PC-9 (cell line): ENCODE data around the gene NPBWR2. TPM values are rescaled to one million over a fixed set of nuclear protein-coding genes. Genes with fewer than 3 reads are reported as not detected.

ENCODE experiments used
- BruUV-seq: library from RNA; stranded (reverse); fragments of 400-500 nt; replicated peaks from 2 replicates; lab custom pipeline; 2021; lab: Mats Ljungman, UMichigan
- CTCF ChIA-PET: fragments of 300-600 bp; sonication (Branson Sonifier 250); formaldehyde crosslinking; loops from one replicate; lab custom pipeline; 2022; ENCODE audit warnings: antibody characterized with exemption; lab: Charles Lee
- POLR2A ChIA-PET: fragments of 300-600 bp; sonication (Branson Sonifier 250); formaldehyde crosslinking; loops from one replicate; lab custom pipeline; 2022; ENCODE audit warnings: antibody characterized with exemption; ENCODE audit not compliant: unreplicated experiment; lab: Charles Lee
- DNase-seq, 2 experiments: peaks; one replicate each; pipeline versions ENCODE4 v3.0.0 to v3.0.0-alpha.2; 2015 to 2022; ENCODE audit warnings: mixed read lengths in 1 of 2
- H2AFZ ChIP-seq: fragments of 200-600 bp; sonication (generic); 2 replicates; pipeline ENCODE4 v1.8.1; 2017; ENCODE audit warnings: antibody characterized with exemption
- H3F3A ChIP-seq: fragments of 200-600 bp; sonication (generic); 2 replicates; pipeline ENCODE4 v1.8.1; 2017; ENCODE audit warnings: antibody characterized with exemption, mild to moderate bottlenecking, low read depth; ENCODE audit not compliant: insufficient read depth
- H3K27ac ChIP-seq: fragments of 200-600 bp; sonication (generic); 2 replicates; pipeline ENCODE4 v1.6.1; 2016; ENCODE audit warnings: mixed run types
- H3K27me3 ChIP-seq: fragments of 200-600 bp; sonication (generic); 2 replicates; pipeline ENCODE4 v1.6.1; 2016; ENCODE audit warnings: low read depth, mixed run types; ENCODE audit not compliant: insufficient read depth
- H3K36me3 ChIP-seq: fragments of 200-600 bp; sonication (generic); 2 replicates; pipeline ENCODE4 v1.6.1; 2016; ENCODE audit warnings: low read depth, mixed run types
- H3K4me1 ChIP-seq: fragments of 200-600 bp; sonication (generic); replicated peaks from 2 replicates; pipeline ENCODE4 v1.6.1; 2016; ENCODE audit warnings: mixed run types; ENCODE audit not compliant: insufficient read depth
- H3K4me2 ChIP-seq: fragments of 200-600 bp; sonication (generic); 2 replicates; pipeline ENCODE4 v1.6.1; 2017; ENCODE audit warnings: mixed run types
- H3K4me3 ChIP-seq: fragments of 200-600 bp; sonication (generic); 2 replicates; pipeline ENCODE4 v1.6.1; 2016; ENCODE audit warnings: mixed run types
- H3K79me2 ChIP-seq: fragments of 200-600 bp; sonication (generic); 2 replicates; pipeline ENCODE4 v1.6.1; 2017; ENCODE audit warnings: low read depth, mixed run types
- H3K9me2 ChIP-seq: fragments of 200-600 bp; sonication (generic); 2 replicates; pipeline ENCODE4 v1.8.1; 2017; ENCODE audit warnings: mild to moderate bottlenecking; ENCODE audit not compliant: insufficient read depth
- H3K9me3 ChIP-seq: fragments of 200-600 bp; sonication (generic); 2 replicates; pipeline ENCODE4 v1.8.1; 2016; ENCODE audit warnings: low read depth; ENCODE audit not compliant: insufficient read depth
- H4K20me1 ChIP-seq: fragments of 200-600 bp; sonication (generic); 2 replicates; pipeline ENCODE4 v1.8.1; 2017; ENCODE audit not compliant: insufficient read depth
- CTCF ChIP-seq: fragments of 200-600 bp; sonication (generic); conservative IDR thresholded peaks from 2 replicates; pipeline ENCODE4 v1.6.1; 2017; ENCODE audit warnings: mixed run types, antibody characterized with exemption, mild to moderate bottlenecking, moderate library complexity
- EZH2 ChIP-seq: fragments of 200-600 bp; sonication (generic); IDR thresholded peaks from 2 replicates; pipeline ENCODE4 v1.8.0; 2017; ENCODE audit warnings: antibody characterized with exemption, low read depth
- intact Hi-C: fragments of 100-400 bp; cut with micrococcal nuclease; formaldehyde crosslinking; loops from one replicate; pipeline ENCODE4 v1.10.0; 2022; ENCODE audit not compliant: unreplicated experiment
- total RNA-seq: library from RNA; stranded (reverse); gene quantifications from 2 replicates; pipeline ENCODE4 v1.2.3, GENCODE V29; 2021

NPBWR2 gene
- total RNA-seq, 1 experiment from 2014 or later: not detected

DNA sequence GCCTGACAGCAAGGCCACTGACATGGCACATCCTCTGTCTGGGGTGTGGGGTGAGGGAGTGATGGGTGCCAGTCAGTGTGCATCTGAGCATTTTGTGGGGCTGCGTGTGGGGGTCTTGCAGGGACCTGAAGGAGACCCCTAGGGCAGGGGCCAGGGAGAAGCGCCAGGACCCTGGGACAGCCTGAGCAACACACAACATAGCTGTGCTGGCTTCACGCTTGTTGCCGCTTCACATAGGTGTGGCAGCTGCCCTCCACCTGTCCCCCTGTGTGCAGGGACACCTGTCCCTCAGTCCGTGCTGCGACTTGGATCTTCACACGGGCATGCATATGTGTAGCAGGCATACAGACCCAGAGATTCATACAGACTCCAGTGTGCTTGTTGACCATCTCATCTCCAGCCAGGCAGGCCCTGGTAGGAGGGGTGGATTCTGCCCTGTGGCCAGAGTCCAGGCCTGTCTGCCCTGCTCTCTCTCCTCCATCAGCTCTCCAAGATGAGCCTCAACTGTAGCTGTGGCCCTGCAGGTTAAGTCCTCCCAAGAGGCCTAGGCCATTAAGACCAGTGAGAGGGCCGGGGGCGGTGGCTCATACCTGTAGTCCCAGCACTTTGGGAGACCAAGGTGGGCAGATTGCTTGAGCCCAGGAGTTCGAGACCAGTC, 3.2 kb upstream of the NPBWR2 start:
- ChIA-PET CTCF (no interaction called here), POLR2A (no interaction called here)
- TF ChIP-seq CTCF: no peak
- no peak for TF ChIP-seq EZH2

GRCh38 chr20:64109831-64110391, 2.5 kb upstream of the NPBWR2 start:
- no peak overlapping the region for H3K27ac ChIP-seq
- intact Hi-C loops: no loop called here
- H3K36me3 ChIP-seq: no peaks in the 10 kb centered on the region
- POLR2A ChIA-PET: no interaction called here
- no peaks in the 10 kb centered on the region for H3F3A ChIP-seq
- no peaks in the 10 kb centered on the region for H3K79me2 ChIP-seq
- DNase-seq: peak in 1 of 2 experiments; percentile 19
- no TSS peak for BruUV-seq
- no peaks in the 10 kb centered on the region for H3K9me3 ChIP-seq
- H3K9me2 ChIP-seq: no peaks in the 10 kb centered on the region
- H3K27me3 ChIP-seq: peaks cover 93% of the 10 kb centered on the region
- TF ChIP-seq CTCF: no peak
- TF ChIP-seq EZH2: no peak
- no peaks in the 10 kb centered on the region; the same call in 1 of the 2 replicates for H4K20me1 ChIP-seq
- H3K4me1 ChIP-seq: no peaks in the 10 kb centered on the region
- no peak overlapping the region for H3K4me2 ChIP-seq
- no peak overlapping the region for H3K4me3 ChIP-seq
- H2AFZ ChIP-seq: no peak overlapping the region
- CTCF ChIA-PET: no interaction called here

More for the DNA sequence above, 3.2 kb upstream of the NPBWR2 start:
- Histone ChIP-seq H3K27ac (no peak overlapping the region), H3K4me2 (no peak overlapping the region), H3K27me3 (peaks cover 96% of the 10 kb centered on the region), H3K4me3 (no peak overlapping the region), H2AFZ (no peak overlapping the region), H3F3A (no peaks in the 10 kb centered on the region), H3K9me2 (no peaks in the 10 kb centered on the region), H3K4me1 (no peaks in the 10 kb centered on the region), H3K79me2 (no peaks in the 10 kb centered on the region), H3K9me3 (no peaks in the 10 kb centered on the region), H3K36me3 (no peaks in the 10 kb centered on the region), H4K20me1 (no peaks in the 10 kb centered on the region; the same call in 1 of the 2 replicates)
- no TSS peak for BruUV-seq
- peak in 1 of 2 experiments; percentile 18 for DNase-seq
- intact Hi-C loops: no loop called here

- no peaks in the 10 kb centered on the region for H3K36me3 ChIP-seq
- no TSS peak for BruUV-seq
- H4K20me1 ChIP-seq: no peaks in the 10 kb centered on the region; the same call in 1 of the 2 replicates
- H3K27me3 ChIP-seq: peaks cover 93% of the 10 kb centered on the region
- no peaks in the 10 kb centered on the region for H3F3A ChIP-seq
- H3K4me2 ChIP-seq: no peak overlapping the region
- no peak overlapping the region for H2AFZ ChIP-seq
- H3K4me3 ChIP-seq: no peak overlapping the region
- no peaks in the 10 kb centered on the region for H3K4me1 ChIP-seq
- peak in 1 of 2 experiments; percentile 32 for DNase-seq
- H3K27ac ChIP-seq: no peak overlapping the region
- CTCF ChIA-PET: no interaction called here
- POLR2A ChIA-PET: no interaction called here
- H3K9me3 ChIP-seq: no peaks in the 10 kb centered on the region
- intact Hi-C loops: no loop called here
- H3K79me2 ChIP-seq: no peaks in the 10 kb centered on the region
- no peaks in the 10 kb centered on the region for H3K9me2 ChIP-seq
- TF ChIP-seq EZH2 (no peak), CTCF (no peak)
These were observed 1.6 kb upstream of the NPBWR2 start for GRCh38 chr20:64108731-64109681.
